Measurements from ENCODE around the gene ST8SIA1. TPM values are rescaled to one million over a fixed set of nuclear protein-coding genes. Genes with fewer than 3 reads are reported as not detected.

ST8SIA1 gene
- total and polyA plus RNA-seq, 7 donors = 0.06 to 1.3 (median 0.42) TPM

DNA sequence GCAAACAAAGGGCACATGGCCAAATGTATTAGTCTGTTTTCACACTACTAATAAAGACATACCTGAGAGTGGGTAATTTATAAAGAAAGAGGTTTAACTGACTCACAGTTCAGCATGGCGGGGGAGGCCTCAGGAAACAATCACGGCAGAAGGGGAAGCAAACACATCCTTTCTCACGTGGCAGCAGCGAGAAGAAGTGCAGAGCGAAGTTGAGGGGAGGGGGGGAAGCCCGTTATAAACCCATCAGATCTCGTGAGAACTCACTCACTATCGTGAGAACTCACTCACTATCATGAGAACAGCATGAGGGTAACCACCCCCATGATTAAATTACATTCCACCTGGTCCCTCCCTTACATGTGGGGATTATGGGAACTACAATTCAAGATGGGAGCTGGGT is 66.1 kb downstream of the ST8SIA1 start:
- DNase-seq = no peak
- no peak for TF ChIP-seq CTCF (IDR thresholded peaks at IDR 0.05)
- Histone ChIP-seq H3K36me3 (ENCODE audit: insufficient read depth in 1 of 2, low read depth in 1 of 2) (no peaks in the 10 kb centered on the region), H3K4me1 (no peaks in the 10 kb centered on the region), H3K4me3 (no peak overlapping the region), H3K27me3 (ENCODE audit: insufficient read depth in 3 of 3, low read length in 2 of 3) (peaks cover 0 to 3% (median 0%) of the 10 kb centered on the region in 3 donors), H3K9me3 (no peaks in the 10 kb centered on the region), H3K27ac (no peak overlapping the region)
- ATAC-seq = no peak
- WGBS, 3 donors = 66 to 77% (median 71%) methylated on average over 8 of the region's 8 CpGs
- intact Hi-C loops (cut with DNase I) = no loop called here

GRCh38 chr12:22266101-22266500 is 68.4 kb downstream of the ST8SIA1 start:
- no peak overlapping the region for H3K27ac ChIP-seq
- no peaks in the 10 kb centered on the region for H3K4me1 ChIP-seq
- no peak for DNase-seq
- TF ChIP-seq CTCF (IDR thresholded peaks at IDR 0.05) = no peak
- intact Hi-C loops (cut with DNase I) = no loop called here
- H3K36me3 ChIP-seq (ENCODE audit: insufficient read depth in 1 of 2, low read depth in 1 of 2) = no peaks in the 10 kb centered on the region
- WGBS, 3 donors = 82 to 86% (median 85%) methylated on average over 5 of the region's 5 CpGs
- H3K4me3 ChIP-seq = no peak overlapping the region
- H3K9me3 ChIP-seq = no peaks in the 10 kb centered on the region
- no peak for ATAC-seq
- no peaks in the 10 kb centered on the region for H3K27me3 ChIP-seq (ENCODE audit: insufficient read depth in 3 of 3, low read length in 2 of 3)

DNA sequence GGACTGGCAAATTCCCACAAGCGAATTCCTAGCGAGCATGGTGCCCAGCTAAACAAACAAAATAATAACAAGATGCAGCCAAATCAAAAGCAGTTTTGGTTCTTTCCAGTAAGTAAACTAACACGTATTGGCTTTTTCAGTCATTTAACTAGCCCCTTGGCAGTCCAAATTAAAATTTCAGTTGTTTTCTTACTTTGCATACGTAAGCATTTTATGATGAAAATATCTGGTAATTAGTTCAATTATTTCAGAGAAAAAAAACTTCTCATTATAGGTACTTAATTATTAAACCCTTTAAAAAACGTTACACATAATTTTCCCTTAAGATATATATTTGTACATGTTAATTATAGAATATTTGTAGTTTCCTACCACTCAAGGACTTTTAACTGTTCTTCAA is 70.1 kb downstream of the ST8SIA1 start:
- H3K27ac ChIP-seq = no peak overlapping the region
- DNase-seq = no peak
- no peaks in the 10 kb centered on the region for H3K27me3 ChIP-seq (ENCODE audit: insufficient read depth in 3 of 3, low read length in 2 of 3)
- H3K4me3 ChIP-seq = no peak overlapping the region
- 61 to 85% (median 66%) methylated on average over 5 of the region's 5 CpGs for WGBS, 3 donors
- intact Hi-C loops (cut with DNase I) = no loop called here
- H3K9me3 ChIP-seq = no peaks in the 10 kb centered on the region
- H3K4me1 ChIP-seq = no peaks in the 10 kb centered on the region
- no peaks in the 10 kb centered on the region for H3K36me3 ChIP-seq (ENCODE audit: insufficient read depth in 1 of 2, low read depth in 1 of 2)
- ATAC-seq = no peak
- no peak for TF ChIP-seq CTCF (IDR thresholded peaks at IDR 0.05)

DNA sequence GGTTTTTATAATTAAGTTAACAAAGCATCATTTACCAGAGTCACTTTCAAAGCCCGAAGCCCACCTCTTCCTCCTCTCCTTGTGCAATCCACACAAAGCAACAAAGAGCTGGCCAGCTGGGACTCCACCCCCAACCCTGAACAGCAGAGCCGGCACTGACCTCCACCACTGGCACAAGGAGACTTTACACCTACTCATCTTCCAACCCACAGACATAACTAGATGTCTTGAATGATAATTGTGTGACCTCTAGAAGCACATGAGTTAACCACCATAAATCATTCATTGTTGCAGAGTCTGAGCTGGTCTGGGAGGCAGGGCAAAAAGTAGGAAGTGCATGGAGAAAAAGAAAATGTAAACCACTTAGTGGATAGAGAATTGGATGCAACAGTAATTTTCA is 72.2 kb downstream of the ST8SIA1 start:
- Histone ChIP-seq H3K27me3 (ENCODE audit: insufficient read depth in 3 of 3, low read length in 2 of 3) (no peaks in the 10 kb centered on the region), H3K4me3 (no peak overlapping the region), H3K9me3 (no peaks in the 10 kb centered on the region), H3K4me1 (no peaks in the 10 kb centered on the region), H3K27ac (no peak overlapping the region), H3K36me3 (ENCODE audit: insufficient read depth in 1 of 2, low read depth in 1 of 2) (no peaks in the 10 kb centered on the region)
- DNase-seq (no peak), ATAC-seq (no peak)
- intact Hi-C loops (cut with DNase I) = no loop called here
- no peak for TF ChIP-seq CTCF (IDR thresholded peaks at IDR 0.05)
- WGBS, 3 donors = 5 to 12% (median 11%) methylated on average over 2 of the region's 2 CpGs

- no peaks in the 10 kb centered on the region for H3K36me3 ChIP-seq (ENCODE audit: insufficient read depth in 1 of 2, low read depth in 1 of 2)
- TF ChIP-seq CTCF (IDR thresholded peaks at IDR 0.05) = no peak
- H3K4me1 ChIP-seq = no peaks in the 10 kb centered on the region
- intact Hi-C loops (cut with DNase I) = no loop called here
- H3K27me3 ChIP-seq (ENCODE audit: insufficient read depth in 3 of 3, low read length in 2 of 3) = no peaks in the 10 kb centered on the region
- no peaks in the 10 kb centered on the region for H3K9me3 ChIP-seq
- ATAC-seq (no peak), DNase-seq (no peak)
- no peak overlapping the region for H3K27ac ChIP-seq
- 54 to 70% (median 64%) methylated on average over 6 of the region's 6 CpGs for whole genome bisulfite sequencing, 3 donors
- H3K4me3 ChIP-seq = no peak overlapping the region
These were observed 77.4 kb downstream of the ST8SIA1 start for GRCh38 chr12:22257100-22257499.
